Lower lobe of right lung (tissue), 2 donors: ENCODE results near the gene MAFB. TPM values are rescaled to one million over a fixed set of nuclear protein-coding genes. Genes with fewer than 3 reads are reported as not detected.

Experiments
- ATAC-seq, 2 donors: fragments of 200-7000 bp; cut with Tn5 transposase; one replicate each; pipeline ENCODE4 v1.9.1; 2020 to 2022; ENCODE audit warnings: mild to moderate bottlenecking in 2 of 2, moderate library complexity in 2 of 2
- DNase-seq: peaks from one replicate; pipeline ENCODE4 v3.0.0-alpha.2; 2020
- H3K27ac ChIP-seq: fragments of 200-600 bp; one replicate; pipeline ENCODE4 v1.8.0; 2022
- H3K27me3 ChIP-seq: fragments of 200-600 bp; one replicate; pipeline ENCODE4 v1.8.0; 2022; ENCODE audit warnings: low read depth
- H3K36me3 ChIP-seq: fragments of 200-600 bp; one replicate; pipeline ENCODE4 v1.8.0; 2022; ENCODE audit warnings: mild to moderate bottlenecking
- H3K4me1 ChIP-seq: fragments of 200-600 bp; one replicate; pipeline ENCODE4 v1.8.0; 2022
- H3K4me3 ChIP-seq: fragments of 200-600 bp; one replicate; pipeline ENCODE4 v1.8.0; 2022; ENCODE audit warnings: mild to moderate bottlenecking
- H3K9me3 ChIP-seq: fragments of 200-600 bp; one replicate; pipeline ENCODE4 v1.8.0; 2022
- CTCF ChIP-seq: fragments of 200-600 bp; IDR thresholded peaks from one replicate; pipeline ENCODE4 v1.8.0; 2022; ENCODE audit warnings: antibody characterized with exemption, mild to moderate bottlenecking
- intact Hi-C: fragments of 100-400 bp; cut with DNase I; formaldehyde crosslinking; loops from one replicate; pipeline ENCODE4 v1.11.0; 2022
- total RNA-seq: library from RNA; stranded (reverse); fragmentation: NEBNext Ultra II Directional; extraction: Animal tissue kit (Norgen Biotek cat#: 25700); gene quantifications from one replicate; pipeline ENCODE4 v1.2.1, GENCODE V29; 2021
- donor health status: DM: no; HTN: yes; CAD: no; lungs with severe emphysema.

Gene MAFB
- total RNA-seq, 1 donor from 2014 or later: 63.3 TPM

GRCh38 chr20:40635971-40636370, 53.1 kb downstream of the MAFB start:
- TF ChIP-seq CTCF: no peak
- Histone ChIP-seq H3K27ac (no peak overlapping the region), H3K4me1 (no peaks in the 10 kb centered on the region), H3K4me3 (no peak overlapping the region), H3K27me3 (no peaks in the 10 kb centered on the region), H3K9me3 (no peaks in the 10 kb centered on the region), H3K36me3 (no peaks in the 10 kb centered on the region)
- ATAC-seq (peak; percentile 29 to 43), DNase-seq (no peak)
- intact Hi-C loops: no loop called here
